Fibroblast of the conjunctiva (primary cell): Measurements from ENCODE around the gene ARHGAP26.

Experiments used
- DNase-seq: peaks from one replicate; pipeline ENCODE4 v3.0.0-alpha.2; 2010; ENCODE audit warnings: low read depth

Gene ARHGAP26

GRCh38 chr5:142769793-142770649, at the start of gene ARHGAP26:
TSS of gene ARHGAP26 (plus strand) at chr5:142770377. CDS start at chr5:142770762, 385 bp downstream.
- peak; percentile 94 for DNase-seq

- no peak for DNase-seq
Observed at GRCh38 chr5:142720641-142721271, 49.4 kb upstream of the ARHGAP26 start.

- no peak for DNase-seq
Observed at GRCh38 chr5:142722146-142722545, 48.0 kb upstream of the ARHGAP26 start.

GRCh38 chr5:142722896-142723295, 47.3 kb upstream of the ARHGAP26 start:
- no peak for DNase-seq

GRCh38 chr5:142724821-142725220, 45.4 kb upstream of the ARHGAP26 start:
- no peak for DNase-seq

GRCh38 chr5:142725231-142726187, 44.7 kb upstream of the ARHGAP26 start:
- DNase-seq = no peak

- DNase-seq = peak; percentile 95
Observed at GRCh38 chr5:142726188-142726731, 43.9 kb upstream of the ARHGAP26 start.

- DNase-seq = no peak
Observed at GRCh38 chr5:142727735-142728047, 42.5 kb upstream of the ARHGAP26 start.

GRCh38 chr5:142735323-142736246, 34.6 kb upstream of the ARHGAP26 start:
- DNase-seq = no peak

- no peak for DNase-seq
Observed at GRCh38 chr5:142736247-142736632, 33.9 kb upstream of the ARHGAP26 start.

- no peak for DNase-seq
Observed at GRCh38 chr5:142737179-142737578, 33.0 kb upstream of the ARHGAP26 start.

GRCh38 chr5:142740474-142741242, 29.5 kb upstream of the ARHGAP26 start:
- DNase-seq = no peak

- no peak for DNase-seq
Observed at GRCh38 chr5:142743592-142744441, 26.4 kb upstream of the ARHGAP26 start.

GRCh38 chr5:142745268-142745667, 24.9 kb upstream of the ARHGAP26 start:
- no peak for DNase-seq

GRCh38 chr5:142746532-142747433, 23.4 kb upstream of the ARHGAP26 start:
- peak; percentile 82 for DNase-seq

GRCh38 chr5:142748132-142748531, 22.0 kb upstream of the ARHGAP26 start:
- peak; percentile 69 for DNase-seq

GRCh38 chr5:142748568-142749249, 21.5 kb upstream of the ARHGAP26 start:
- DNase-seq = no peak

- no peak for DNase-seq
Observed at GRCh38 chr5:142749321-142749720, 20.9 kb upstream of the ARHGAP26 start.
